ENCODE data around the gene PPP1R27.
"Not testable (repeated sequence)": the region's sequence is repeated elsewhere in the genome, so short reads cannot be mapped to it uniquely, and the experiment has no call there.

PPP1R27 gene

DNA sequence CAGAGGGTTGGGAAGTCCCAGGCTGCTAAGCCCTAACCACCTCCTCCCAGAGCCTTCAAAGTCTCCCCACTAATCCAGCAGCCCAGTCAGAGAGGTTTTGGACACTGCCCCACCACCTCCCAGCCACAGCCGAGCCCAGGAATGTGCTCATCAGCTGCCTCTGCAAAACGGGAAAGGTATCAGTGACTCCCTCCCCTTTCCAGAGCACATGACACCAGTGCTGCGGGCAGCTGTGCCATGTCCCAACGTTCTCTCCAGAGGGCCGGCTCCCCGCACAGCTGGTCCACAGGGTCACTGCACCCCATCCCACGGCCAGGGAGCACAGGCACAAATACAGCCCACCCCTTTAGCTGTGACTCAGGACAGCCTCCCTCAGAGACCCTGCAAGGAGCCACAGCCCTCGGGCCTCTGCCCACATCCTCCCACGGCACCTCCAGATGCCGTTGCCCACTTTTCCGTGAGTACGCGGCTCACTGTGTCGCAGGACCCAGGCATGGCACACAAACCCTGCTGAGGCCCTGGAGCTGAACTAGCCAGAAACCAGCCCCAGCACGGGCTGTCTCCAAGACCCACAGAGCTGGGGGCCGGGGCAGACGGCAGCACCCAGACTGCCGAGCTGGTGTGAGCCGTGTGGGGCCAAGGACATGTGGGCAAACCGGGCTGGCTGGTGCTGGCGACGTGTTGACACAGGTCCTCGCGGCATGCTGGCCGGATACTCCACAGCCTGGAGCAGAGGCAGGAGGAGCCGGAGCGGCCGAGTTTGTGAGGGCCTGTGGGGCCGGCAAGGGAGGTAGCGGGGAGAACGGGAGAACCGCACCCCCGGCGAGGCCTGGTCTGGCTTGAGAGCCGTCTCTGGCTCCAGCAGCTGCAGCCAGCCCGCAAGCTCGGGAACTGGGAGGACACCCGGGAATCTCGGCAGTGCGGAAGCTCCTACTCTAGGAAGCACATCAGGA, 6.3 kb upstream of the PPP1R27 start:
- no peak for DNase-seq

DNA sequence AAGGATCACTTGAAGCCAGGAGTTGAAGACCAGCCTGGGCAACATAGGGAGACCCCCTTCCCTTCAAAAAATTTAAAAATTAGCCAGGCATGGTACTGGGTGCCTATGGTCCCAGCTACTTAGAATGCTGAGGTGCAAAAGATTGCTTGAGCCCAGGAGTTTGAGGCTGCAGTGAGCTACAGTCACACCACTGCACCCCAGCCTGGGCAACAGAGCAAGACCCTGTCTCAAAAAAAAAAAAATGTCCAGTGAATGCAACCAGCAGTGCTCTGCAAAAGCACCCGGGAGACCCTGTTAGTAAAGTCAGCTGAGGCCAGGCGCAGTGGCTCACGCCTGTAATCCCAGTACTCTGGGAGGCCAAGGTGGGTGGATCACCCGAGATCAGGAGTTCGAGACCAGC, 5.2 kb upstream of the PPP1R27 start:
- DNase-seq = not testable (repeated sequence)

- DNase-seq = no peak
Measured at GRCh38 chr17:81839301-81839700, 4.5 kb upstream of the PPP1R27 start.

DNA sequence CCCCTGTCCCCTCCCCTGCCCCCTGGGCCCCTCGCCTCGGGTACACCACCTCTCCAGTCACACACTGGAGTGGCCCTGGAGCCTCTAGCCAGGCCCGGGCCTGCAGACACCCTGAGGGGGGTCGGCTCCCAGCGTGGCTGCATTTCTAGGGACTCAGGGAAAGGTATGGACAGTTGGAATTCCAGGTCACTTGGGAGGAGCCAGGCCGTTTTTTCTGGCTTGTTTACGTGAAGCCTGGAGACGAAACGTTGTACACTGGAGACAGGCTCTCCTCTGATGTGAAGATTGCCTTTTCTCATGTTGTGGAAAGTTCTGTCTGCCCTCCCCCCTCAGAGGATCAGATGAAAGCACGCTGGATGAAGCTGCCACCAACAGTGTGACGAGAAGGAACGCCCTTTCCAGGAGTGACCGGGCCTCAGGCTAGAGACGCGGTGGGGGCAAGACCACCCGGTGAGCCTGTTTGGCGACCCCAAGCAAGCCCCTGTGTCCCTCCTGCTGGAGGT, 4.0 kb upstream of the PPP1R27 start:
- DNase-seq = no peak

DNA sequence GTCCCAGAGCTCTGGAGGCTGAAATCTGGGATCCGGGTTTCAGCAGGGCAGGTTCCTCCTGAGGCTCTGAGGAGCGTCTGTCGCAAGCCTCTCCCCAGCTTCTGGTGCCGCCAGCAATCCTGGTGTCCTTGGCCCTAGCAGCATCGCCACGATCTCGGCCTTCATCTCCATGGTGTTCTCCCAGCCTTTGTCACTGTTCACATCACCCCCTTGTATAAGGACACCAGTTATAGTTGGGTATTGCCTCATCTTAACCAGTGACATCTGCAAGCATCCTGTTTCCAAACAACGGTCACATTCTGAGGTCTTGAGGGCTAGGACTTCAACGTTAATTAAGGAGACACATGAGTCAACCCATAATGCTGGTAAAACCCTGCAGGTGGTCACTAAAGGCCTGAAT, 2.8 kb upstream of the PPP1R27 start:
- DNase-seq = no peak

DNA sequence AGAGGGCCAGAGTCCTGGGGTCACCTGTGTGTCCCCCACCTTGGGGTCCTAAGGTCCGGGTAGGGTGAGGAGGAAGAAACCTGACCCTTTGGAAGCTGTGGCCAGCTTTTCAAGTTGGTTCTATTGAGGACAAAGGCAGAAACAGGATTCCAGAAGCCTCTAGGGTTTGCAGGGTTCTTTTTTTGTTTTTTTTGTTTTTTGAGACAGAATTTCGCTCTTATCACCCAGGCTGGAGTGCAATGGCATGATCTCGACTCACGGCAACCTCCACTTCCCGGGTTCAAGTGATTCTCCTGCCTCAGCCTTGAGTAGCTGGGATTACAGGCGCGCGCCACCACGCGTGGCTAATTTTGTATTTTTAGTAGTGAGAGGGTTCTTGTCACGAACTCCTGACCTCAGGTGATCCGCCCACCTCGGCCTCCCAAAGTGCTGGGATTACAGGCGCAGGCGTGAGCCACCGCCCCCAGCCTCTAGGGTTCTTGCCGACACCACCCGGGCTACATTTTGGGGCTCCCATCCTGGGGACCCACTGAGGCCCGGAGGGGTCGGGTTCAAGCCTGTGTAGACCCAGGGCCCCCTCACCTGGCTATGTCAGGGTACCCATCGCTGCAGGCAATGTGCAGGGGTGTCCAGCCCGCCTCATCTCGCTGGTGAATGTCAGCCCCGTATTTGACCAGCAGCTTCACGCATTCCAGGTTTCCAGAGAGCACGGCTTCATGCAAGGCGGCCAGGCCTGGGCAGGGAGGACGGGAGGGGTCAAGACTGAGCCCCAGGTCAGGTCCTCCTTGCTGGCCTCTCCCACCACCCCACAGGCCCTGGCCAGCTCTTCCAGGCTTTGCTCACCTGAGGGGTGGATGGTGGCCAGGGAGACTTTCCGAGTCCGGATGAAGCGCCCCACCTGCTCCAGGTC, 674 bp downstream of the PPP1R27 start:
- no peak for DNase-seq

GRCh38 chr17:81833160-81833920, 1.5 kb downstream of the PPP1R27 start, which contains the start of gene MCRIP1:
MCRIP1 (minus strand) TSS chr17:81833291; CDS start chr17:81824506, 8,785 bp downstream.
- peak; percentile 92 to 97 (median 94) for DNase-seq

- DNase-seq = peak in 2 of 3 experiments; percentile 26 to 77
Measured at GRCh38 chr17:81832608-81833159, 2.2 kb downstream of the PPP1R27 start.

- DNase-seq = peak in 2 of 3 experiments; percentile 63 to 68
Measured at GRCh38 chr17:81831957-81832607, 2.8 kb downstream of the PPP1R27 start.

DNA sequence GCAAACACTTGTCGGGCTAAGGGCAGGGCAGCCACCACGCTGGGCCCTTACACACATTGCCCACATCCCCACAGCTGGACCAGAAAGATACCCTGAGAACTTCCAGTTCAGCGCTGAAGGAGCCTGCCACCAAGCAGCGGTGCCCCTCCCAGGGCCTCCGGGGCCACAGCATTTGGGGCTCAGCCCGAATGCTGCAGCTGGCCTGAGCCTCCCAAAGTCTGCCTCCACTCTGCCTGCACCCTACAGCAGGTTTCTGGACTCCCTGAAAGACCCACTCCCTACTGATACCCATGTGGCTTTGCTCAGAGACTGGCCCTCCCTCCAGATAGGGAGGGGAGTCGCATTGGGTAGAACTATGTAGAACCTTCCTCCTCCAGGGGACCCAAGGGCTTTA, 3.3 kb downstream of the PPP1R27 start:
- peak in 1 of 3 experiments; percentile 40 for DNase-seq

DNA sequence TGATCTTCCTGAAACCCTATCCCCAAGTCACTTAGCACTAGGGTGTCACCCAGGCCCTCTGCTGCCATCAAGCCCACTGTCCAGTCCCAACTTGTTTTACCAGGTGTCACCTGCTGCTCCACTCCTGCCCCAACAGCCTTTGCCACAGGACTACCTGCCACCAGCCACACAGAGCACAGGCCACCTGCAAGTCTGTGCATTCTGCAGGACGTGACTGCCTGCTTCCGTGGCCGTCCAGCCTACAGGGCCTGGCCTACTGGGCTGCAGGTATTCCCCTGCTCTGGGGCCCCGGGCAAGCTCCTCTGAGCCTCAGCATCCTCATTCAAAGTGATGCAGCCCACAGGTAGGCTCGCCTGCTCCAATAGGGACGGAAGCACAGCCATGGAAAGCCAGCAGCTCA, 5.0 kb downstream of the PPP1R27 start:
- no peak for DNase-seq

GRCh38 chr17:81828656-81829055, 6.2 kb downstream of the PPP1R27 start:
- no peak for DNase-seq

DNA sequence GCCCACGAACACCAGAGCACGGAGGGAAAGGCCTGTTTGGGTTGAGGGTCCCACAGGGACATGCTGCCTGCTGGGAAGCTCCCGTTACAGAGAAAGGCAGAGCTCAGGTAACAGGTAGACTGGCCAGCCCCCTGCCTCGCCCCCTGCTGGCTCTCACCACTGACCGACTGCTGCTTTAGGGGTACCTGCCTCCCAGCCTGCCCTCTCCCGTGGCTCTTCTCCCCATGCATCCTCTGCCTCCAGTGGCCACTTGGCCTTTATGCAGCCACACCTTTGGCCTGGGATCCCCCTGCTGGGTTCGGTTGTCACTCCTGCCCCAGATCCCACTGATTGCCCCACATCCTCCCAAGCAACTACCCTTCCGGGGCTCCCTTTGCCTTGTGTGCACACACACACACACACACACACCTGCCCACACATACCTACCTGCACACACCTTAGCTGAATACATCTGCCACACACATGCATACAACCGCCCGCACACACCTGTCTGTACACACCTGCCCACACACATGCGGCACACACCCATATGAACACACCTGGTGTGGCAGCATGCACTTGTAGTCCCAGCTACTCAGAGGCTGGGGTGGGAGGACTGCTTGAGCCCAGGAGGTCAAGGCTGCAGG, 8.9 kb downstream of the PPP1R27 start:
- DNase-seq = no peak

- DNase-seq = no peak
Measured at GRCh38 chr17:81824595-81824994, 10.3 kb downstream of the PPP1R27 start.

GRCh38 chr17:81823820-81824550, 10.9 kb downstream of the PPP1R27 start:
- no peak for DNase-seq

- no peak for DNase-seq
Measured at GRCh38 chr17:81822996-81823819, 11.6 kb downstream of the PPP1R27 start.

GRCh38 chr17:81822312-81822637, 12.6 kb downstream of the PPP1R27 start:
- no peak for DNase-seq

GRCh38 chr17:81821603-81822311, 13.1 kb downstream of the PPP1R27 start:
- DNase-seq = peak; percentile 19 to 39 (median 21)

DNA sequence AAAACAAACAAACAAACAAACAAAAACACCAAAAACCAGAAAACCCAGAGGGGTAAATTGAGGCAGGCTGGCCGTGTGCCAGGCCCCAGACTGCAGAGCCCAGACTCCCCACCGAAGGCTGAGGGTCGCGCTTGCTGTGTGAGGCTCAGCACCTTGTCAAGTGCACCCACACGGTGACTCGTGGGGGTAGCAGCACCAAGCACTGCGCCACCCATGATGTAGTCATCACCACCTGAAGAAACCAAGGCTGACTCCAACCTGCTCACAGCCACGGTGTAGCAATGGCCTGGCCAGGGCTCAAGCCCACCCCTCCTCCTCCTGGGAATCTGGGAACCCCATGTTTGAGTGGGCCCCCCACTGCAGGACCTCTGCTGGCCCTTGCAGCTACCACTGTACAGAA, 13.7 kb downstream of the PPP1R27 start:
- no peak for DNase-seq
